ENCODE data around the gene ARL17B.
"Not testable (repeated sequence)": the region's sequence is repeated elsewhere in the genome, so short reads cannot be mapped to it uniquely, and the experiment has no call there.

Gene ARL17B

DNA sequence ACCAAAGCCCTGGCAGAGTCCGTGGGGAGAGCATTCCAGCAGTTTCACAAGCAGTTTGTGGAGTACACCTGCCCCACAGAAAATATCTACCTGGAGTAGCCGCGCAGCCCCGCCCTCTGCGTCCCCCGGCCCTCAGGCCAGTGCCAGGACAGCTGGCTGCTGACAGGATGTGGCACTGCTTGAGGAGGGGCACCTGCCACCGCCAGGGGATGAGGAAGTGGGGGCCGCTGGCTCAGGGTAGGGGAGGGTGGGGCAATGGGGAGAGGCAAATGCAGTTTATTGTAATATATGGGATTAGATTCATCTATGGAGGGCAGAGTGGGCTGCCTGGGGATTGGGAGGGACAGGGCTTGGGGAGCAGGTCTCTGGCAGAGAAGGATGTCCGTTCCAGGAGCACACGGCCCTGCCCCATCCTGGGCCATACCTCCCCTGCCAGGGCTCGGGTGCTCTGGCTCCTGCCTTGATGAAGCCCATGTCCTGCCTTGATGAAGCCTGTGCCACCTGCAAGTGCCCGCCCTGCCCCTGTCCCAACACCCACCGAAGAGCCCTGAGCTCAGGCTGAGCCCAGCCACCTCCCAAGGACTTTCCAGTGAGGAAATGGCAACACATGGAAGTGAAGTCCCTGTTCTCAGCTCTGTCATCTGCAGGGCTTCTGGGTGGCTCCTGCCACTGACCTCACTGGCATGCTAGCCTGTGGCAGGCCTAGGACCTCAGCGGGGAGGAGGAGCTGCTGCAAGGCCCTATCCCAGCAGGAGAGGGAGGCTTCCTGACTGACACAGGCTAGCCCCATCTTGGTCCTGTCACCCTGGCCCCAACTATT lies 116.4 kb downstream of the ARL17B start:
- not testable (repeated sequence) for DNase-seq

DNA sequence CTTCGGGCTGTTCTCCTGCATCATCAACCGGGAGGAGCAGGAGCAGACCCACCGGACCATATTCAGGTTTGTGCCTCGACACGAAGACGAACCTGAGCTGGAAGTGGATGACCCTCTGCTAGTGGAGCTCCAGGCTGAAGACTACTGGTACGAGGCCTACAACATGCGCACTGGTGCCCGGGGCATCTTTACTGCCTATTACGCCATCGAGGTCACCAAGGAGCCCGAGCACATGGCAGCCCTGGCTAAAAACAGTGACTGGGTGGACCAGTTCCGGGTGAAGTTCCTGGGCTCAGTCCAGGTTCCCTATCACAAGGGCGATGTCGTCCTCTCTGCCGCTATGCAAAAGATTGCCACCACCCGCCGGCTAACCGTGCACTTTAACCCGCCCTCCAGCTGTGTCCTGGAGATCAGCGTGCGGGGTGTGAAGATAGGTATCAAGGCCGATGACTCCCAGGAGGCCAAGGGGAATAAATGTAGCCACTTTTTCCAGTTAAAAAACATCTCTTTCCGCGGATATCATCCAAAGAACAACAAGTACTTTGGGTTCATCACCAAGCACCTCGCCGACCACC lies 117.1 kb downstream of the ARL17B start:
- not testable (repeated sequence) for DNase-seq

DNA sequence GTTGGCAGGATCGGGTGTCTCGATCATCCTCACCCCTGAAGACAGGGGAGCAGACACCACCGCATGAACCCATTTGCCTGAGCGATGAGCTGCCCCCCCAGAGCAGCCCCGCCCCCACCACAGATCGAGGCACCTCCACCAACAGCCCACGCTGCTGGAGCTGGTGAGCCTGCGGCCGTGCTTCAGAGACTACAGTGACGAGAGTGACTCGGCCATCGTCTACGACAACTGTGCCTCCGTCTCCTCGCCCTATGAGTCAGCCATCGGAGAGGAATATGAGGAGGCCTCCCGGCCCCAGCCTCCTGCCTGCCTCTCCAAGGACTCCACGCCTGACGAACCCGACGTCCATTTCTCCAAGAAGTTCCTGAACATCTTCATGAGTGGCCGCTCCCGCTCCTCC lies 117.6 kb downstream of the ARL17B start:
- DNase-seq: not testable (repeated sequence)

DNA sequence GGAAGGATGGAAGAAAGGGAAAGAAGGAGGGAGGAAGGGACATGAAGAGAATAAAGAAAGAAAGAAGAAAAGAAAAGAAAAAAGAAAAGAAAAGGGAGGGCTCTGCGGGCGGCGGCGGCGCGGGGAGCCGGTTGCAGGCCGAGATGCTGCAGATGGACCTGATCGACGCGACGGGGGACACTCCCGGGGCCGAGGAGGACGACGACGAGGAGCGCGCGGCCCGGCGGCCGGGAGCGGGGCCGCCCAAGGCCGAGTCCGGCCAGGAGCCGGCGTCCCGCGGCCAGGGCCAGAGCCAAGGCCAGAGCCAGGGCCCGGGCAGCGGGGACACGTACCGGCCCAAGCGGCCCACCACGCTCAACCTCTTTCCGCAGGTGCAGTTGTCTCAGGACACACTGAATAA lies 118.1 kb downstream of the ARL17B start:
- DNase-seq: not testable (repeated sequence)

DNA sequence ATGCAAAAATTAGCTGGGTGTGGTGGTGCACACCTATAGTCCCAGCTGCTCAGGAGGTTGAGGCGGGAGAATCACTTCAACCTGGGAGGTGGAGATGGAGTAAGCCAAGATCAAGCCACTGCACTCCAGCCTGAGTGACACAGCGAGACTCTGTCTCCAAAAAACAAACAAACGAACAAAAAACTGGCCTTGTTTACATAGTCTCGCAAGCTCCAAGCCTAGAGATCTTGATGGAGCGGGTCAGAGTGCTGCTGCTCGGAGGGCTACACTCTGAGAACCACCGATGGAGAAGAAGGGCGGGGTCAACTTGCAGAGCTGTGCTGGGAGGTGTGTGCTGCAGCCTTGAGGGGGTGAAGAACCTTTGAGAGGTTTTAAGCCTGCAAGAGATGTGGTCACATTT lies 130.2 kb downstream of the ARL17B start:
- not testable (repeated sequence) for DNase-seq

DNA sequence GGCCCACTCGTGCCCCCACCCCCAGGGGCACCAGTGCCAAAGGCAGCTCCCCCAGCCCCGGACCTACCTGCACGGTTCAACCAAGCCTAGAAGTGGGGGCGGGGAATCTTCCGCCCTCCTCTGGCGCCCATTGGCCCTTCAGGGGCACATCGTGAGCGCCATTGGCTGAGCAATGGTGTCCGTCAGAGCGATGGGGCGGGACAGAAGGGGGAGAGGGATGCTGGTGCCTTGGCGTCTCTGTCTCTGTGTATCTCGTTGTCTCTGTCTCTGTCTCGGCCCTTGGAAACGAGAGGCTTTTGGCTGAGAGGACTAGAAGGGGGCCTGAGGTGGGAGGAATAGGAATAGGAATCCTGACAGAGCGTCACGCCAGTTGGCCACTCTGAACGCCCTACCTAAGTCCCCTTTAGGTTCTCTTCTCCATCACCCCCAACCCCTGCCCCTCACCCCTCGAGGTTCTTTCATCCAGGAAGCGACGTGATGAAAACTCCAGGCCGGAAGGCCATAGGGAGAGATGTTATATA lies 136.2 kb downstream of the ARL17B start:
- DNase-seq: peak; percentile 53 to 88 (median 76)

DNA sequence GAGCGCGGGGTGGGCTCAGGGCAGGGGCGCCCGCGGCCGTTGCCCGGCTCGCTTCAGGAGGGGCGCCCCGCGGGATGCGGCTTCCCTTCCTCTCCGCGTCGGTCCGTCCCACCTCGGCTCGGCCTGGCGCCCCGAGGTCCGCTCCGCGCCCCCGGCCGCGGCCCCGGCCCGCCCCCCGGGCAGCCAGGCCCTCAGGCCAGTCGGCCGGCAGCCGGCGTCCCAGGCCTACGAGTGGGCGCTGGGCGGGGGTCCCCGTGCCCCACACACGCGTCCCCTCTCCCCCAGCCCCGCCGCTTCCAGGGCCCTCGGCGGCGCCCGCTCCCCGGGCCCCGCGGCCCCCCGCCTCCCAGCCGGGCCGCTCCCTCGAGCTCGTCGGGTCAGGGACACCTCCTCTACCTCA lies 136.7 kb downstream of the ARL17B start:
- DNase-seq: not testable (repeated sequence)
